ENCODE results near the gene TM9SF1.
A peak's percentile ranks its signal among the peaks of the same experiment; 100 is the strongest.

Gene TM9SF1

DNA sequence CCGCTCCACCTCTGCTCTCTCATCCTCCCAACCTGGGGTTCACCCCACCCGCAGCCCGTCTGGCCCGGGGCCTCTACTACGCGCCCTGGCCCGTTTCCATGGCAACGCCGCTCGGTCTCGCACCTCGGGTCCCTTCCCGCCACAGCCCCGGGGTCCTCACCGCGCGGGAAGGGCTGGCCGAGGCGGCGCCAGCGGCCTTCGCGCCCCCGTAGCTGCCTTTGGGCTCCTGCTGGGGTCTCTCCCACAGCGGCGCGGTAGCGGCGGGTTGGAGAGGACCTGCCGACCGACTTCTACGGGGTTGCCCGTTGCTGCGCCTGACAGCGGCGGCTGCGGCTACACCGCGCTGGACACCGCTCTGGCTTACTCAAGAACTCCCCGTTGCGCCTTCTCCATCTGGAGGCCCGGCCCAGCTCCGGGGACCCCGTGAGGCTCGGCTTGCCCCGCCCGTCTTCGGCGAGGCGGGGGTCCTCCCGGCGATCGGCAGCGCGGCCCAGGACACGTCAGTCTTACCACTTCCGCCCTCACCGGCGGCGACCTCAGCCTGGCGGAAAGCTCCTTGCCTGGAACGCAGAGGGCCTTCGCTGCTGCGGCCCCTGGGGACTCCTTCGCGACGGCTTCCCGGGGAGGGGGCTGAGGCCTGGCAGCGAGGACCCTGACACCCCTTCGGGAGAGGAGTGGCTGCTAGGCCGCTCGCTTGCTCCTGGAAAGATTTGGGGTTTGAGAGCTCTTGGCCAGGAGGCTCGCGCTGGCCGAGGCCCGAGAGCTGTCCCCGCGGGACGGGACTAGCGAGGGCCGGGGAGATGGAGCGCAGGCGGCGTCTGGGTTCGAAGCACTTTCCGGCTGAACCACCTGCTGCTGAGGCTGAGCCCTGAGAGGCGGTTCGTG is at the start of gene TM9SF1:
TM9SF1 (minus strand) TSS at position 256 of the 885 bp plus-strand sequence. CDS start 422 bp downstream, outside the sequence.
- peak; percentile 95 for DNase-seq

GRCh38 chr14:24243336-24243836 is 48.1 kb upstream of the TM9SF1 start:
- no peak for DNase-seq

GRCh38 chr14:24241829-24242443 is 46.7 kb upstream of the TM9SF1 start:
- DNase-seq: peak; percentile 98

DNA sequence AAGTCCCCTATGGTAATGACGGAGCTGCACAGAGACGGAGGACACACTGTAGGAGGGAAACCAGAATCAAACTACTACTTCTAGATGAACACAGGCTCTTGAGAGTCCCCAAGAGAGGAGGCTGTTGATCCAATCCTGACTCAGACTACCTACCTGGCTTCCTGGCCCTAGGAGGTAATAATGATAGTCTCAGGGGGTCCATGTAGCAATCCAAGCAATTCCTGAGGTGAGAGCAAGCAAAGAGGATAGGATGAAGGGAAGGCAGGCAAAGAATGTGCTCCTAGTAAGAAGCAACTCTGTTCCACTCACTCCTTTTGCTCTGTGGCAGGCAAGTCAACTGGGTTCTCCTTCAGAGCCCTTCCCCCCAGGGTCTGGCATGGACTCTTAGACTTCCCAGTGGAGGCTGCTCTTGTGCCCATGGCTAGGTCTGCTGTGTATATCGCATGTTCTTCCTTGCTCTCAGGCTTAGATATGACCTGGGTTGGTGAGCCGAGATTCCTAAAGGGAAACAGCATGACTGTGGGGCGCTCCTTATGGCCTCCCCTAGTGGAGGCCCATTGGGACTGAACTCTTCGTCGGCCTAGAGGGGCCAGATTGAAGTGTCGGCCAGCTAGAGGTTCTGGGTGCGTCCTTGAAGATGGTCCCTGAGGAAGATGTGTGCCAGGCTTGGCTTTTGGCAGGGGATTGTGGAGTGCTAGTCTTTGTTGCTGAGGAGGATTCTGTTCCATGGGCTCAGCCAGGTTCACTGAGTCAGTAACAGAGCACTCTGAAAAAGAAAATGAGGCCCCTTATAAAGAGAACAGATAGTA is 45.1 kb upstream of the TM9SF1 start:
- no peak for DNase-seq

- no peak for DNase-seq
Measured at GRCh38 chr14:24238527-24239037, 43.3 kb upstream of the TM9SF1 start.

DNA sequence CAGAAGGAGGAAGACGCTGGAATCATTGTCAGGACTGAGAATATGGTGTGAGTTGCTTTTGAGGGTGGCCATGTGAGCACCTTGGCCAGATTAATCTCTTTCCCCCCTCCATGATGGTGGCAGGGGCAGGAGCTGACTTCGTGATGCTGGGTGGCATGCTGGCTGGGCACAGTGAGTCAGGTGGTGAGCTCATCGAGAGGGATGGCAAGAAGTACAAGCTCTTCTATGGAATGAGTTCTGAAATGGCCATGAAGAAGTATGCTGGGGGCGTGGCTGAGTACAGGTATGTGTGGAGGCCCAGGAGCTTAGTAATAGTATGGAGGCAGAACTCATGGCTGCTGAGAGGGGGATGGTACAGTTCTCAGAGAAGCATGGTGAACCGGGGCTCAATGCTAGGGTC is 42.9 kb upstream of the TM9SF1 start:
- DNase-seq: no peak

- DNase-seq: no peak
Measured at GRCh38 chr14:24237463-24237955, 42.3 kb upstream of the TM9SF1 start.

DNA sequence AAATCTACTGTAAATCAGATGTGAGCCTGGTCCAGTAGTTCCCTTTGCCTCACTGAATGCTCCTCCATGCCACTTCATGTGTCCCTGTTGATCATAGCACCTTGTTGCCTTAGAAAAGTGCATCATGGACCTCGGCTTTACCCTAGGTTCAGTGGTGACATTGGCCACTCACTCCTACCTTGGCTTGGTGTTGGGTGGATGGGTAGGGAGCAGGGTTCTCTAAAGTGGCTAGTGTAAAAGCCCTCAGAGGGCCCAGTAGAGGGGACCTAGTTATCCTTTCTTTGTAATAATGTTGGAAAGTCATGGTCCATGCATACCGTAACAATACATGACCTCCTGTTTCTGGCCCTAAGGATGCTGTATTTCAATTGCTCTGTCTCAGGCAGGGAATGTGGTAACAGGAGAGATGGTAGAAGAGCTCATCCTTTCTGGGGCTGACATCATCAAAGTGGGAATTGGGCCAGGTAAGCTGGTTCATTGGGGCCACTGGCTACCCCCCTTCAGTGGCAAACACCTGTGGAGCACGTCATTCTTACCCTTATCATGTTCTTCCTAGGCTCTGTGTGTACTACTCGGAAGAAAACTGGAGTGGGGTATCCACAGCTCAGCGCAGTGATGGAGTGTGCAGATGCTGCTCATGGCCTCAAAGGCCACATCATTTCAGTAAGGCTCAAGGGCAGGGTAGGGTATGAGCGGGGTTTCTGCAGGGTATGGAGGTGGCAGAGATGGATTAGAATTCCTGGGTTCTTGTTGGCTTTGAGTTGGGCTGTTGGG is 41.6 kb upstream of the TM9SF1 start:
- no peak for DNase-seq

GRCh38 chr14:24235804-24236688 is 40.8 kb upstream of the TM9SF1 start:
- DNase-seq: no peak

- DNase-seq: peak; percentile 64
Measured at GRCh38 chr14:24234095-24235005, 39.1 kb upstream of the TM9SF1 start.

DNA sequence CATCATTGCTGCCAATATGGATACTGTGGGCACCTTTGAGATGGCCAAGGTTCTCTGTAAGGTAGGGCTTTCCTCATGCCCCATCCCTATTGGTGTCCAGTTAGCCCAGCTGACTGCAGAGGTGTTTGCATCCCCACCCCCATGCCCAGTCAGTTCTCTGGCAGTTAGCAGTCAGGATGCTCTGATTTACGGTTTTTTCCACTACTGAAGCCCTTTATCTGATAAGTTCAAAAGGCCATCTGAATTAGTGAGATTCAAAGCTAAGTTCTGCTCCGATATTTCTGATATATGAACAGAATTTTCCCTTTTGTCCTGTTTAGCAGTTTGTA is 38.3 kb upstream of the TM9SF1 start:
- DNase-seq: peak; percentile 42

GRCh38 chr14:24232645-24233537 is 37.6 kb upstream of the TM9SF1 start, which contains the start of gene GMPR2:
Gene GMPR2, plus strand, starts transcription at chr14:24232929. Its CDS starts 325 bp downstream, at chr14:24233254.
- DNase-seq: no peak

DNA sequence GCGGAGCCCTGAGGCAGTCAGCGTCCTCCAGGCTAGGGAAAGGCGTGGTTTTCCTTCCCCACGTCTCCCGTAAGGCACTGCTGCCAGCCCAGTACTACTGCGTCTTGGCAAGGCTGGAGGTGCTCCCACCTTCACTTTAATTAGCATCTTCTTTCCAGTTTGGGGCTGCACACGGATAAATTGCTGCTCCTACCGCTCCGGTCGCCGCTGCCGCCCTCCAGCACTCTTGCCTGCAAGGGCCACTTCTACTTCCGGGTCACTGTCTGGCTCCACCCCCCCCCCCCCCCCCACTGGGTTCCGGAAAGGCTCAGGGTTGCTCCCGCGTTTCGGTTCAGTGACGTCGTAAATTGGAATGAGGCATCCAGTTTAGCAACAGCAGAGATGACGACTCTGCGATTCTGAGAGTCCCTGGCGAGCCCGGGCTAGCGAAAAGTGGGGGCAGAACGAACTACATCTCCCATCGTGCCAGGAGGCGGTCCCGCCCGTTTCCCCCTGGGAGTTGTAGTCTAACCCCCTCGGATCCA is 36.9 kb upstream of the TM9SF1 start, which contains the start of gene NEDD8:
NEDD8 (minus strand) TSS at position 247 of the 524 bp plus-strand sequence; CDS start at position 147, 100 bp downstream.
- DNase-seq: peak; percentile 97

- DNase-seq: peak; percentile 33
Measured at GRCh38 chr14:24231263-24232120, 36.3 kb upstream of the TM9SF1 start.

GRCh38 chr14:24228902-24229301 is 33.7 kb upstream of the TM9SF1 start:
- DNase-seq: no peak

GRCh38 chr14:24226473-24226872 is 31.2 kb upstream of the TM9SF1 start:
- DNase-seq: no peak

- DNase-seq: no peak
Measured at GRCh38 chr14:24224618-24225071, 29.4 kb upstream of the TM9SF1 start.
